ENCODE measurements around the gene LOXHD1.

The LOXHD1 gene

DNA sequence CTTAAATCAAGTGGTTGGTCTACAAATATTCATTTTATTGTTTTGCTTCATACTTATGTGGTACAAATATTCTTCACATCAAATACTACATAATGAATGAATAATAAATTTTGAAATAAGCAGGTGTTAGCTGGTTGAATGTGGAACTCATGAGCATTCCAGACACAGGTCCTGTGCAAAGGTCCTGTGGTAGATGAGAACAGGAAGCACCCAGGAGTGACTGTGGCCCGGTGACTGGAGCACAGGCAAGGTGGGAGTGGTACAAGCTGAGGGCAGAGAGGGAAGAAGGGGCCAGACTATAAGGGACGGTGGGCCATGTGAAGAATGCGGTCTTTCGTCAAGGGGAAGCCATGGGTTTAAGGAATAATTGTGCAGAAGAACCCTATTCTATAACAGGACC is 26.2 kb upstream of the LOXHD1 start:
- H3K36me3 ChIP-seq (ENCODE audit: insufficient read depth, low read length) = no peaks in the 10 kb centered on the region
- no peak overlapping the region for H3K4me3 ChIP-seq (ENCODE audit: low read length)
- no peaks in the 10 kb centered on the region for H3K4me1 ChIP-seq (ENCODE audit: insufficient read depth, low read length)
- peaks cover 6% of the 10 kb centered on the region for H3K27me3 ChIP-seq (ENCODE audit: insufficient read depth, low read length)
- no peaks in the 10 kb centered on the region for H3K9me3 ChIP-seq (ENCODE audit: low read length)
- H2AFZ ChIP-seq (ENCODE audit: low read depth, low read length) = no peak overlapping the region

DNA sequence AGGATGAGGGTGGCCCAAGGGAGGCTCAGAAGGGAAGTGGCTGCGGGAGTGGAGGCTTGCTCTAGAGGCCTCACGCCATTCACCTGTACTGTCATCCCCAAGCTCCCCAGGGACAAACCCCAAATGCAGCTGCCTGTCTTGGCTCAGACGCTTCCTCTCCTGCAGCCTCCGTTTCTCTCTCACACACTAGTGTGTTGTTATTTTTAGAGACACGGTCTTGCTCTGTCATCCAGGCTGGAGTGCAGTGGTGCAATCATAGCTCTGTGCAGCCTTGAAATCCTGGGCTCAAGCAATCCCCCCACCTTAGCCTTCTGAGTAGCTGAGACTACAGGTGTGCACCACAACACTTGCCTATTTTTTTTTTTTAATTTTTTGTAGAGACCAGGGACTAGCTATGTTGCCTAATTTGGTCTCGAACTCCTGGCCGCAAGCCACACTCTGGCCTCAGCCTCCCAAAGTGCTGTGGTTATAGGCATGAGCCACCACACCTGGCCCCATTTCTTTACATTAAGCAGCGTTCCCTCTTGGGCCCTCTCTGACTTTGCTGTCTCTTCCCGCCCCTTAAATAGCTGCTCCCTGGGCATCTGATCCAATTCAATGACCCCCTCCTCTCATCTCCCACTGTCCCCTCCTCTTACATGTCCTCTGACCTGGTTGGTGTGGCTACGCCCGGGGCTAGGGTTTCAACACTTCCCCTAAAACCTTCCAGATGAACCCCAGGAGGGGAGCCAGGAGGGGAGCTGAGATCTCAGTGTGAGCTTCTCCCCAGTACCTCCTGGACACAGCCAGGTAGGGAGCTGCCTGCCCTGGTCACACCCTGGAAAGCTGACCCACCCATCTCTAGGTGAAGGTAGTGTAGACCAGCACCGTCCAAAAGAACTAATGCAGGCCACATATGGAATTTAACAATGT is 24.0 kb upstream of the LOXHD1 start:
- no peak overlapping the region for H3K4me3 ChIP-seq (ENCODE audit: low read length)
- H3K4me1 ChIP-seq (ENCODE audit: insufficient read depth, low read length) = peaks cover 6% of the 10 kb centered on the region
- H3K27me3 ChIP-seq (ENCODE audit: insufficient read depth, low read length) = peaks cover 6% of the 10 kb centered on the region
- H3K36me3 ChIP-seq (ENCODE audit: insufficient read depth, low read length) = no peaks in the 10 kb centered on the region
- no peaks in the 10 kb centered on the region for H3K9me3 ChIP-seq (ENCODE audit: low read length)
- H2AFZ ChIP-seq (ENCODE audit: low read depth, low read length) = no peak overlapping the region

DNA sequence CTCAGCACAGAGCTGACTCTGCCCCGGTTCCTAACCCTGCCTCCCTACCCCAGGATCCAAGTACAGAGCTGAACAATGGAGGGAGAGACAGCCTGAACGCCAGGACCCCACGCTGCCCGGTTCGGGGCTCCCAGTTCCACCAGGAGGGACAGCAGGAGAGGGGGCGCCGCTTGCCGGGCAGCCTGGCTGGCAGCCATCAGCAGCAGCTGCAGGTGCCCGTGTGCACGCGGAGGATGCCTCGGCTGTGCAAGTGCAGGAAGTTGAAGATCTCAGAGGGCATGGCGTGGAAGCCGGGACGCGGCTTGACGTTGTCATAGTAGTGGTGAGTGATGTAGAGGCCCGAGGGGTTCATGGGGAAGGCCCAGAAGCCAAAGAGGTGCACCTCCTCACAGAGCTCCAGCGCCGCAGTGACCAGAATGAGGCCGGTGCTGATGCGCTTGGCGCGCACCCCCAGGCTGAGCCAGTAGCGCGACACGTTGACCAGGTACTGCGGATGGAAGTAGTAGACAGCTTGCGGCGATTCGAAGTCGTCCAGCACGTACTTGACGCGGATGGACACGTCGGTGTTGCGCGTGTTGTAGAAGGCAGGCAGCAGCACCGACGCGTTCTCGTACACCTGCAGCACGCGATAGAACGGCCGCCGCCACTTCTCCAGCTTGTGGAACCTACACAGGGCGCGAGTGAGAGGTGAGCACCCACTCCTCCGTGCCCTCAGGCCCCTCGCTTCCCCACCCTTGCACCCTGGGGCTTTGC is 23.0 kb upstream of the LOXHD1 start:
- Histone ChIP-seq H3K4me3 (ENCODE audit: low read length) (no peak overlapping the region), H3K4me1 (ENCODE audit: insufficient read depth, low read length) (peaks cover 6% of the 10 kb centered on the region), H2AFZ (ENCODE audit: low read depth, low read length) (no peak overlapping the region), H3K36me3 (ENCODE audit: insufficient read depth, low read length) (no peaks in the 10 kb centered on the region), H3K9me3 (ENCODE audit: low read length) (no peaks in the 10 kb centered on the region), H3K27me3 (ENCODE audit: insufficient read depth, low read length) (peaks cover 4% of the 10 kb centered on the region)

DNA sequence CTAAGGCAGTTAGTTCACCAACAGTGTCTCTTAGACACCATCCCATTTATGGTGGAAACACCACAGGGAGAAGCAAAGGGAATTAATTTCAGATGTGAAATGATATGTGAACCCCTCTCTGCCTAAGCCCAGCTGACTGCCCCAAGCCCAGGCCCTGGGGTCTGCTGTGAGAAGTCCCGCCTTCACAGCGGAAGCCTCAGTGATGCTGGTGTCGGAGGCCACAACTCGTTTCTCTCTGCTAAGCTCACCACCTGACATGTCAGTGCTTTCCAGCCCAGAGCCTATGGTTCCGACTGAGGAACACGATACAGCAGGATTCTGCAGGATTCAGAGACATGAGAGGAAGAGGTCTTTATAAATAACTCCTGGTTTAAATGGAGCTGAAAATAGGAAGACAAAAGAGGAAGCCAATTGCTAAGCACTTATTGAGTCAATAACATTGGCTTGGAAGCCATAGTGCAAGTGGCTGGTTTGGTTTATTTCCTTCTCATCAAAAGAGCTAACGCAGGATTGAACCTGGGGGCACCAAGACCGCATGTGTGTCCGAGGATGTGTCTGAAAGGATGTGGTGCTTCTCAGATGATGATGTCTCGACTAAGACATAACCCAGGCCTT is 21.9 kb upstream of the LOXHD1 start:
- H3K4me3 ChIP-seq (ENCODE audit: low read length) = no peak overlapping the region
- H3K36me3 ChIP-seq (ENCODE audit: insufficient read depth, low read length) = no peaks in the 10 kb centered on the region
- H3K4me1 ChIP-seq (ENCODE audit: insufficient read depth, low read length) = peaks cover 6% of the 10 kb centered on the region
- H3K9me3 ChIP-seq (ENCODE audit: low read length) = no peaks in the 10 kb centered on the region
- no peak overlapping the region for H2AFZ ChIP-seq (ENCODE audit: low read depth, low read length)
- peaks cover 3% of the 10 kb centered on the region for H3K27me3 ChIP-seq (ENCODE audit: insufficient read depth, low read length)

DNA sequence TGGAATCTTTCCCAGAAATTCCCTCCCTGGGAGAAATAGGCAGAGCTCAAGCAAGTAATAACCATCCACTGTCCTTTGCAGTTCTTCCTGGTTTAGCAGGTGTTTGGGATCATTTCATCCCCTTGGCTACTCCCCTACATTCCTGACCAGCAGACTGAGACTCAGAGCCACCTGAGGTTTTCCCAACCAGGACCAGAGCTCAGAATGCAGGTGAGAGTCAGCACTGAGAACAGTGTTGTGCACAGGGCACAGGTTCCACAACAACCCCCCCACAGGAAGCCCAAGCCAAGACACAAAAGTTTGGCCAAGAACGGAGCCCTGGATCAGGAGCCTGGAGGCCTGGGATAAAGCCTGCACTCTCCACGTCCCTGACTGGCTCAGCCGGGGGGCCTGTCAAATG is 21.0 kb upstream of the LOXHD1 start:
- Histone ChIP-seq H3K9me3 (ENCODE audit: low read length) (no peaks in the 10 kb centered on the region), H3K4me1 (ENCODE audit: insufficient read depth, low read length) (peaks cover 6% of the 10 kb centered on the region), H3K27me3 (ENCODE audit: insufficient read depth, low read length) (peaks cover 3% of the 10 kb centered on the region), H2AFZ (ENCODE audit: low read depth, low read length) (no peak overlapping the region), H3K4me3 (ENCODE audit: low read length) (no peak overlapping the region), H3K36me3 (ENCODE audit: insufficient read depth, low read length) (no peaks in the 10 kb centered on the region)

DNA sequence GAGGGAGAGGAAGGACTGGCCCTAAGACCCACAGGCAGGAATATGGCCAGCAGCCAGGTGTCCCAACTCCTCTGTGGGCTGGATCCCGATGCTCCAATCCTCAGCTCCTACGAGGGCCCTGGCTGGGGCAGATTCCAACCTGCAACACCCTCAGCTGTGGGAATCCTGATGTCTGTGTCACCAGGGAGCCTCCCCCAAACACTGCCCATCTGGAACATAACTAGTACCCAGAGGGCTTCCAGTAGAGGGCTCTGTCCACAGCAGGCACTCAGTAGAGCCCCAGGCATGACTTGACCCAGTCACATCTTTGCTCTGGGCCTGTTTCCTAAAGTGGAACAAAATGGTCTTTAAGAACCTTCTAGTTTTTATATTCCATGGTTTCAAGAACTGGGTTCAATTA is 20.6 kb upstream of the LOXHD1 start:
- Histone ChIP-seq H3K4me3 (ENCODE audit: low read length) (no peak overlapping the region), H3K27me3 (ENCODE audit: insufficient read depth, low read length) (peaks cover 3% of the 10 kb centered on the region), H3K4me1 (ENCODE audit: insufficient read depth, low read length) (peaks cover 6% of the 10 kb centered on the region), H2AFZ (ENCODE audit: low read depth, low read length) (no peak overlapping the region), H3K36me3 (ENCODE audit: insufficient read depth, low read length) (no peaks in the 10 kb centered on the region), H3K9me3 (ENCODE audit: low read length) (no peaks in the 10 kb centered on the region)

DNA sequence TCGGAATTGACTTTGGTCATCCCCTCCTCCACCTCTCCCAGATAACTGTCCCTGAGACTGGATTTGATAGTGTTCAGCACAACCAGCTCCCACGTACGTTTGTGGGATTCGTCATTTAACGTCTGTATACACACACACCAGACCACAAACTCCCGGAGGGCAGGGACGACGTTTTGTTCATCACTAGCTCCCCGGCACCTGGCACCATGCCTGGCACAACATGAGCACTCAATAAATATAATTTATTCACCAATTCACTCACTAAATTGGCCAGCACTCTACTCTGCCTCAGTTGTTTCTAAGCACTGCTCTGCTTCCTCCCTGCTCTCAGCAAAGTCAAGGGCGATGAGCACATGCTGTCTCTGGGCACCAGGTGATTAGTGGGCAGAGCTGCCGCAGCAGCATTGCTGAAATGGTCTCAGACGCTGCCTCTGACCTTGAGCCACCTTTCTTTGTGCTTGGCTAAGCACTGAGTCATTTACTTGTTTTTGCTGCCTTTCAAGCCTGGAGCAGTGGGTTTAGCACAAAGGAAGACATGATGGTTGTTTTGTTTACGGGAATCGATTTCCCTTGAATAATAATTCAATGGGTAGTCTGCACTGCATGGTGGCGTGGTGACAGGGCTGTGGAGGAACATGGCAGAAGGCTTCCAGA is 19.3 kb upstream of the LOXHD1 start:
- H3K36me3 ChIP-seq (ENCODE audit: insufficient read depth, low read length) = no peaks in the 10 kb centered on the region
- H3K9me3 ChIP-seq (ENCODE audit: low read length) = no peaks in the 10 kb centered on the region
- peaks cover 6% of the 10 kb centered on the region for H3K4me1 ChIP-seq (ENCODE audit: insufficient read depth, low read length)
- peaks cover 3% of the 10 kb centered on the region for H3K27me3 ChIP-seq (ENCODE audit: insufficient read depth, low read length)
- no peak overlapping the region for H2AFZ ChIP-seq (ENCODE audit: low read depth, low read length)
- no peak overlapping the region for H3K4me3 ChIP-seq (ENCODE audit: low read length)

DNA sequence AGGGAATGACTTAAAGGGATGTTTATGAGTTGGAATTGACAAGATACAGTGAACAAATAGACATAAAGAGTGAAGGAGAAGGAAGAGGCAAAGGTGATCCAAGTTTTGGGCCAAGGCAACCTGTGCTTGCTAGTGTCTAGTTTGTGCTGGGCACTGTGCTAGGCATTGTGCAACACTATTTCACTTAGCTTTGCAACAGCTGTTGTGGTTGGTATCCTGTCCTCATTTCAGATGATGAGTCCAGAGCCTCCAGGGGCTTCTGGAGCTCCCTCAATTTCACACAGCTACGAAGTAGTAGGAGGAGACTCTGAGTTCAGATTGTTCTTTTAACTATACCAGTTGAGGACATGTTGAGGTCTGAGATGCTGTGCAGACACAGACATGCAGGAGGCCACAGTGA is 18.1 kb upstream of the LOXHD1 start:
- H2AFZ ChIP-seq (ENCODE audit: low read depth, low read length) = no peak overlapping the region
- H3K9me3 ChIP-seq (ENCODE audit: low read length) = no peaks in the 10 kb centered on the region
- H3K4me1 ChIP-seq (ENCODE audit: insufficient read depth, low read length) = peaks cover 6% of the 10 kb centered on the region
- peaks cover 3% of the 10 kb centered on the region for H3K27me3 ChIP-seq (ENCODE audit: insufficient read depth, low read length)
- H3K36me3 ChIP-seq (ENCODE audit: insufficient read depth, low read length) = no peaks in the 10 kb centered on the region
- H3K4me3 ChIP-seq (ENCODE audit: low read length) = no peak overlapping the region

DNA sequence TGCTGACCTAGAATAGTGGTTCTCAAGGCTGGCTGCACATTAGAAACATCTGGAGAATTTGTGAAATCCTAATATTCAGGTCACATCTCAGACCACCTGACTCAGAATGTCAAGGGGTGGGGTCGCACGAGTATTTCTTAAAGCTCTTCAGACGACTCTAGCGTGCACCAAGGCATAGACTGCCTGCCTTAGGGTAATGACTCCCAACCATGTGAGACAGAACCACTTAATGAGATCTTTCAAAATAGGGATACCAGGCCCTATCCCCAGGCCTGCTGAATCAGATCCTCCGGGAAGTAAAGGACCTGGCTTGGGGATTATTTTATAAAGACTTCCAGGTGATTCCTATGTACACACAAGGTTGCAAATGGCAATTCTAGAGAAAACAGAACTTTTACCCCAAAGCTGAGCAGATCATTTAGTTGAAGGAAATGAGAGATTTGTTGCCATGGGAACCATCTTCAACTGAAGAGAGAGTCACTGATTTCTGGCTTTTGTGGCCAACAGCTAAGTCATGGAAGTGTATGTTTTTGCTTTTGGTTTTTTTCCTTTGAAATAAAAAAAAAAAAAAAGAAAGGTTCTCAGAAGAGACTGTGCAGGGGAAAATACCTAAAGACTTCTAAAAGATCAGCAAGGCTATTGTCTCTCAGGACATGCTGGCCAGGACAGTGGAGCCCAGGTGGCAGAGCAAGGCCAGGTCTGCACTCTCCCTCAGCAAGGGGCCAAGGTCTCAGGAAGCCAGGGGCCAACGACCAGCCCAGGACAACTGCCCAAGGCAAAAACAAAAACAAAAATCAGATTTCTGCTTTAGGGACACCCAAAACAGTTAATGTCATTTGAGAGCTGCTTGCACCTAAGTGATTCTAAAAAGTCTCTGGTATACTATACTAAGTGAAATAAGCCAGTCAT is 15.3 kb upstream of the LOXHD1 start:
- no peaks in the 10 kb centered on the region for H3K9me3 ChIP-seq (ENCODE audit: low read length)
- no peak overlapping the region for H3K4me3 ChIP-seq (ENCODE audit: low read length)

DNA sequence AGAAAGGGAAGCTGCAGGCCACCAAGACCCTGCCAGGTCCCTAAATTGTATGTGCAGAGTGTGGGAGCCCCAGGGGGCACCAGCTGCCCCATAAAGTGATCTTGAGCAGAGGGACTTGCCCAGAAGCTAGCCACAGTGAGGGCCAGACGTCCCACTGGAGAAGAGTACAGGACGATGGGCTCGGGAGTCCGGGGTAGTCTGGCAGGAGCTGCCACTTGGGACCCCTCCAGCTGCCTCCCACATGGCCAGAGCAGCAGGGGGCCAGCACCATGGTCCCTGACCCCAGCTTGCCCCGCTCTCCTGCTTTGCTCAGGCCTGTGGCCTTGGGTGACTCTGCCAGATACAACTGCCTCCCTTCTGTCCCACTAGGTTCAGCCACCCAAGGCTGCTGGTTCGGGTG is 11.7 kb upstream of the LOXHD1 start:
- Histone ChIP-seq H2AFZ (ENCODE audit: low read depth, low read length) (no peak overlapping the region), H3K36me3 (ENCODE audit: insufficient read depth, low read length) (no peaks in the 10 kb centered on the region), H3K9me3 (ENCODE audit: low read length) (no peaks in the 10 kb centered on the region), H3K4me1 (ENCODE audit: insufficient read depth, low read length) (peaks cover 3% of the 10 kb centered on the region), H3K27me3 (ENCODE audit: insufficient read depth, low read length) (no peaks in the 10 kb centered on the region), H3K4me3 (ENCODE audit: low read length) (no peak overlapping the region)

More for the DNA sequence above, 15.3 kb upstream of the LOXHD1 start:
- H3K4me1 ChIP-seq (ENCODE audit: insufficient read depth, low read length) = peaks cover 9% of the 10 kb centered on the region
- H3K27me3 ChIP-seq (ENCODE audit: insufficient read depth, low read length) = no peaks in the 10 kb centered on the region
- H2AFZ ChIP-seq (ENCODE audit: low read depth, low read length) = no peak overlapping the region
- H3K36me3 ChIP-seq (ENCODE audit: insufficient read depth, low read length) = no peaks in the 10 kb centered on the region

DNA sequence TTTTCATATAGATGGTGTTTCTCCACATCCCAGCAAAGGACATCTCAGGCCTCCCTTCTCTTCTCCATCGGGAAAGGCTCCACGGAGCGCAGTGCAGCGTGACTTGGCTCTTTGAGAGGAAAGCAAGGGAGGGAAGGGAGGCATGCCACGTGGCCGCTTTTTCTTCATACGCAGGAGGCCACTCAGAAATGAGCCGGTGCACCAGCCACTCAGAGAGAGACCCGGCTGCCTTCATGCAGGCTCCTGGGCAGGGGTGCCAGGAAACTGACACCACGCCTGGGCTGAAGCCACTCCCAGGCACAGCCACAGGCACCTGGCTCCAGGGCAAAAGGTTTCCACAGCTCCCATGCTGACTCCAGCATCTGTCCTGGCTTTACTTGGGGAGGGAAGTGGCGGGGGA is 11.1 kb upstream of the LOXHD1 start:
- Histone ChIP-seq H3K4me3 (ENCODE audit: low read length) (no peak overlapping the region), H3K27me3 (ENCODE audit: insufficient read depth, low read length) (no peaks in the 10 kb centered on the region), H3K4me1 (ENCODE audit: insufficient read depth, low read length) (peaks cover 3% of the 10 kb centered on the region), H3K36me3 (ENCODE audit: insufficient read depth, low read length) (no peaks in the 10 kb centered on the region), H3K9me3 (ENCODE audit: low read length) (no peaks in the 10 kb centered on the region), H2AFZ (ENCODE audit: low read depth, low read length) (no peak overlapping the region)

DNA sequence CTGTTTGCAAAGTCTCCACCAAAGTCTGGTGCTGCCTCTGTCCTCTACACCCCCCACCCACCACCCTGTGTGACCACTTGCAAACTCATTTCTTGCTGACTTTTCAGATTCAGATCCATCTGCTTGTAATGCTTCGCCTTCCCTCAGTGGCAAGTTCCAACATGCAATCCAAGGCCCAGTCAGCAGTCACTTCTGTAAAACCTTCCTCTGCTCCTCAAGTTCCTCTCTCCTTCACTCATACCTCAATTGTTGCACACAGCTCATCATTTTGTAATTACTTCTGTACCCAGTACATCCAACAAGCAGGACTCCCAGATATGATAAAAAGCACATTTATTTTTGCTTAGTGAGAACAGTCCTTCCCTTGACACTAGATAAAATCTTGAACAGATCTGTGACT is 6.5 kb upstream of the LOXHD1 start:
- Histone ChIP-seq H3K9me3 (ENCODE audit: low read length) (no peaks in the 10 kb centered on the region), H3K36me3 (ENCODE audit: insufficient read depth, low read length) (no peaks in the 10 kb centered on the region), H3K27me3 (ENCODE audit: insufficient read depth, low read length) (no peaks in the 10 kb centered on the region), H3K4me3 (ENCODE audit: low read length) (no peak overlapping the region), H2AFZ (ENCODE audit: low read depth, low read length) (no peak overlapping the region), H3K4me1 (ENCODE audit: insufficient read depth, low read length) (peaks cover 3% of the 10 kb centered on the region)

All from neuron (in vitro differentiated cells).